Karpas-422 (cell line): Measurements from ENCODE around the gene USP48. TPM values are rescaled to one million over a fixed set of nuclear protein-coding genes. Genes with fewer than 3 reads are reported as not detected.

Experiments used
- DNase-seq: peaks from one replicate; pipeline ENCODE4 v3.0.0-alpha.2; 2015
- H2AFZ ChIP-seq: fragments of 200-600 bp; sonication (generic); 2 replicates; pipeline ENCODE4 v1.6.1; 2014; ENCODE audit warnings: antibody characterized with exemption, low read length, mixed read lengths
- H3K27ac ChIP-seq: fragments of 200-600 bp; sonication (generic); 2 replicates; pipeline ENCODE4 v1.5.1; 2014; ENCODE audit warnings: mild to moderate bottlenecking, low read length, moderate library complexity
- H3K27me3 ChIP-seq: fragments of 200-600 bp; sonication (generic); 2 replicates; pipeline ENCODE4 v1.6.1; 2014; ENCODE audit warnings: low read length, mixed read lengths
- H3K36me3 ChIP-seq: fragments of 200-600 bp; sonication (generic); 2 replicates; pipeline ENCODE4 v1.6.1; 2014; ENCODE audit warnings: low read length, mixed read lengths; ENCODE audit not compliant: insufficient read depth
- H3K4me1 ChIP-seq: fragments of 200-600 bp; sonication (generic); 2 replicates; pipeline ENCODE4 v1.6.1; 2014; ENCODE audit warnings: mild to moderate bottlenecking, low read length, mixed read lengths
- H3K4me2 ChIP-seq: fragments of 200-600 bp; sonication (generic); 2 replicates; pipeline ENCODE4 v1.6.1; 2014; ENCODE audit warnings: low read length, low read depth, mild to moderate bottlenecking; ENCODE audit not compliant: poor library complexity, severe bottlenecking
- H3K4me3 ChIP-seq: fragments of 200-600 bp; sonication (generic); 2 replicates; pipeline ENCODE4 v1.5.1; 2014; ENCODE audit warnings: mild to moderate bottlenecking, antibody characterized with exemption, low read length, mixed read lengths
- H3K79me2 ChIP-seq: fragments of 200-600 bp; sonication (generic); 2 replicates; pipeline ENCODE4 v1.6.1; 2014; ENCODE audit warnings: mild to moderate bottlenecking, low read length, mixed read lengths
- H3K9ac ChIP-seq: fragments of 200-600 bp; sonication (generic); 2 replicates; pipeline ENCODE4 v1.6.0; 2014; ENCODE audit warnings: low read length
- H3K9me2 ChIP-seq: fragments of 200-600 bp; sonication (generic), shearing (Covaris generic); replicated peaks from 2 replicates; pipeline ENCODE4 v1.6.0; 2014; ENCODE audit warnings: mild to moderate bottlenecking, low read length, moderate library complexity; ENCODE audit not compliant: insufficient read depth
- H3K9me3 ChIP-seq: fragments of 300-700, 200-600 bp; sonication (generic); 2 replicates; pipeline ENCODE4 v1.6.1; 2014; ENCODE audit warnings: low read length, mixed read lengths
- H4K20me1 ChIP-seq: fragments of 200-600 bp; sonication (generic); 2 replicates; pipeline ENCODE4 v1.6.1; 2014; ENCODE audit warnings: mild to moderate bottlenecking, antibody characterized with exemption, low read length, low read depth; ENCODE audit not compliant: insufficient read depth
- total RNA-seq: library from RNA; depleted of rRNA; stranded (reverse); fragments of >200 nt; shearing (Covaris generic); gene quantifications from 2 replicates; pipeline ENCODE4 v1.2.3, GENCODE V29; 2014; ENCODE audit warnings: low replicate concordance

USP48 gene
- total RNA-seq, 1 experiment from 2014 or later, result 35.1 TPM

DNA sequence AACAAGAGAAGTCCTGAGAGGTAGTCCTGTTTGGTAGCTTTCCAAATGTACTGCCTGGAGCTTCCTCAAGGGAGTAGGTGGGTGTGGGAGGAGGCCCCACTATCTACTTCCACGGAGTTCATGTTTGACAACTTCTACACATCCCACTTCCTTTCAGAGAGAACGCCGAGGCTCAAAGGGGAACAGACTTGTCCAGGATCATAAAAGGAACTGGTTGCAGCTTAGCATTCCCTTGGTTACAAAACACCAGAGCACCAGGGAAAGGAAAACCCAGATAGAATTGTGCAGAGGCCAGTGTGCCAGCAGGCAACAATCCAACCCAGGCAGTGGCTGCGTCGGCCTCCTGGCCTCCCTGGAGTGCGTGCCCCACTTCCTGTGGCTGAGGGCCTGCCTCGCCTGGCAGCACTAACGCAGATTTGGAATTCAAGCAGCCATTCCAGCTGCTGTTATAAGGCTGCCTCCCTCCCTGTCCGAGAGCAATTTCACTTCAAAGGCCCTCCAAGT is 109.6 kb downstream of the USP48 start:
- H3K9me2 ChIP-seq, result no peaks in the 10 kb centered on the region
- no peaks in the 10 kb centered on the region for H3K27me3 ChIP-seq
- no peak for DNase-seq
- no peak overlapping the region for H3K4me3 ChIP-seq
- H3K4me2 ChIP-seq, result no peak overlapping the region
- peaks cover 13% of the 10 kb centered on the region; the same call in 1 of the 2 replicates for H4K20me1 ChIP-seq
- no peaks in the 10 kb centered on the region for H3K9me3 ChIP-seq
- H3K4me1 ChIP-seq, result no peaks in the 10 kb centered on the region
- H3K36me3 ChIP-seq, result no peaks in the 10 kb centered on the region
- H3K79me2 ChIP-seq, result no peaks in the 10 kb centered on the region
- H2AFZ ChIP-seq, result no peak overlapping the region
- H3K27ac ChIP-seq, result no peak overlapping the region
- H3K9ac ChIP-seq, result no peak overlapping the region

DNA sequence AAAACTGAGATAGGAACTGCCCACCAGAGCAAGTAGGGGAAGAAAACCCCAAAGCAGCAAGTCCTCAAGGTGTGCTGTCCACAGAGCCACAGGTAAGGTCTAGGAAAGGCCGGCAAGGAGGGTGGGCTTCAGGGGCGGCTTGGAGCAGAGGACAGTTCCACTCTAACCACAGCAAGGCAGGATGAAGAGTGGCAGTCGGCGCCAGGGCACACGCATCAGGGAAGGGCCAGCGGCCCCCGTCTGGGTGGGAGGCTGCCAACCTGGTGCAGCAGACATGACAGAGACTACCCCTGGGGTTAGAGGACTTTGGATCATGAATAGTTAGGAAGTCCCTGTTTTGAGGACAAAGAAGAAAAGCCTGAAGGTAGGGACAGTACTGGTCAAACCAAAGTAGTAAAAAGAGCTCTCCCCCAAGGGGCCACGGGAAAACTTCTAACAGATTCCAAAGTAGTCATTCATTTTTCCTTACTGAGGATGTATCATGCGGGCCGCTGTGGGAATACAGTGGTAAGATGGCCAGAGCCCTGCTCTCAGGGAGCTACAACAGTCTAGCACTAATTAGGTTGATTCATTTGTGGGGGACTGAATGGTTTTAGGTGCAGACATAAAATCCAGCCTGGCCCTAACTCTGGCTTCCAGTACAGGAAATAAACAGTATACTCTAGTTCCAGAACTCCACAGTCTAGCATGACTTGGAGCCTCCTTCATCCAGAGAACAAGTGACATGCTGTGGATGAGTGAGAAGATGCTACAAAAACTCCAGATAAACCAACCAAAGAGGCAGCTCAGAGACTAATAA is 110.3 kb downstream of the USP48 start:
- no peak overlapping the region for H3K27ac ChIP-seq
- no peak for DNase-seq
- H3K9ac ChIP-seq, result no peak overlapping the region
- no peaks in the 10 kb centered on the region for H3K36me3 ChIP-seq
- H3K9me2 ChIP-seq, result no peaks in the 10 kb centered on the region
- H2AFZ ChIP-seq, result no peak overlapping the region
- H3K9me3 ChIP-seq, result no peaks in the 10 kb centered on the region
- H3K4me2 ChIP-seq, result no peak overlapping the region
- H3K4me1 ChIP-seq, result no peaks in the 10 kb centered on the region
- no peak overlapping the region for H3K4me3 ChIP-seq
- no peaks in the 10 kb centered on the region for H3K79me2 ChIP-seq
- no peaks in the 10 kb centered on the region for H3K27me3 ChIP-seq
- H4K20me1 ChIP-seq, result peaks cover 13% of the 10 kb centered on the region; the same call in 1 of the 2 replicates

DNA sequence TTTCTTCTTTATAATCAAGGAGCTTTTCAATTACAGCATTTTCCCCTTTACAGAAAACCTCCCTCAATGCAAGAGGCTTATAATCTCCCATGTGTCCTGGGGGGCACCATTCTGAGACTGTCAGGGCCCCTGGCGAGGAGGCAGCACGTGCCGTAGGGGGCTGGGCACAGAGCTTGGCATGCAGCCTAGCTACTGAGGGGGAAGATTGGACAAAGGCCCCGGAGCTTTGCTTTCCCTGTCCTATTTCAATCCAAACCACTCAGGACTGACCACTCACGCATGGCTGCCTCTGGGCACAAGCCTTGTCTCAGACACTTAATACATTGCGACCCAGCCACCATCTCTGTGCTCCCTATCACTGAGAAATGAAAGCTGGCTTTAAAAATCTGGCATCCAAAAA is 111.0 kb downstream of the USP48 start:
- Histone ChIP-seq H4K20me1 (peaks cover 13% of the 10 kb centered on the region; the same call in 1 of the 2 replicates), H3K27me3 (no peaks in the 10 kb centered on the region), H3K9ac (no peak overlapping the region), H3K4me2 (no peak overlapping the region), H3K4me3 (no peak overlapping the region), H3K9me2 (no peaks in the 10 kb centered on the region), H2AFZ (no peak overlapping the region), H3K4me1 (peaks cover 4% of the 10 kb centered on the region; the same call in 1 of the 2 replicates), H3K79me2 (no peaks in the 10 kb centered on the region), H3K36me3 (no peaks in the 10 kb centered on the region), H3K9me3 (no peaks in the 10 kb centered on the region), H3K27ac (no peak overlapping the region)
- DNase-seq, result no peak

DNA sequence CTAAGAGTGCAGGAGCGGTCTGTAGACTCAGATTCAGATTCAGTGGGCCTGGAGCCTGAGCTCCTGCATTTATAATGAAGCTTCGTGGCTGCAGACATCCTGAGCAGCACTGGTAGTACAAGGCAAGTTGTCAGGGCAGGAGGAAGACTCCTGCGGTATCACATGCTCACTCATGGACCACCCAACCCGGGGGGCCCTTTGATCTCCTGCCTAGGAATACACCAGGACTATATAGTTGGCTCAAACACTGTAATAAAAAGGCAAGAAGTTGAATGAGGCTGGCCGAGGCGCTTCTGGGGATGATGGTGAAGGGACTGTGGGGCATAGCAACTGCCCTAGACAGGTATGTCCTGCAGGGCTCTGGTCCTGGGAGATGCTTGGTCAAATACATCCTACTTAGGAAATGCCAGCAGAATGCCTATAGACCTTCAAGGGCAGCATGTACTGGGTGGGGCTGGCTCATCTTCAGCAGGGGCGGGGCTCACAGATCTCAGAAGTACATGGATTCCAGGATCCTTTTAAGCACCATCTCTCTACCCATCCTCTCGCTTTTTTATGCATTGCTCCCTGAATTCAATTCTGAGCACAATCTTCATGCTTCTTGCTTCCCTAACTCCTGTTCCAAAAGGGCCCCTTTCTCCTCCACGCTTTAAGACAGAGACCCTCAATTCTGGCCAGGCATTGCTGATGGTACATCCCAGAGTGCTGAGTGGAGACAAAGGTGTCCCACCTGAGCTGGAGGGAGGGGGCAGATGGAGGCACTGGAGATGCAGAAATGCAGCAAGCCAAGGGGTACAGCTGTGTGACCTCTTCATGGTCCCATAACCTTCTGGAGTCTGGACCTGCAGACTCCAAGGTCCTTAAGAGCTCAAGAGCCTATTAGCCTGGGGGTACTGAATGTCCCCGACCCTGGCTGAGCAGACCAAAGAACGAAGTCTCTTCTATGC is 111.7 kb downstream of the USP48 start:
- Histone ChIP-seq H3K4me3 (no peak overlapping the region), H3K27ac (no peak overlapping the region), H2AFZ (no peak overlapping the region), H4K20me1 (peaks cover 13% of the 10 kb centered on the region; the same call in 1 of the 2 replicates), H3K9me2 (no peaks in the 10 kb centered on the region), H3K27me3 (no peaks in the 10 kb centered on the region), H3K9ac (no peak overlapping the region), H3K9me3 (no peaks in the 10 kb centered on the region), H3K79me2 (no peaks in the 10 kb centered on the region), H3K4me1 (peaks cover 11% of the 10 kb centered on the region), H3K4me2 (no peak overlapping the region), H3K36me3 (no peaks in the 10 kb centered on the region)
- DNase-seq, result no peak

DNA sequence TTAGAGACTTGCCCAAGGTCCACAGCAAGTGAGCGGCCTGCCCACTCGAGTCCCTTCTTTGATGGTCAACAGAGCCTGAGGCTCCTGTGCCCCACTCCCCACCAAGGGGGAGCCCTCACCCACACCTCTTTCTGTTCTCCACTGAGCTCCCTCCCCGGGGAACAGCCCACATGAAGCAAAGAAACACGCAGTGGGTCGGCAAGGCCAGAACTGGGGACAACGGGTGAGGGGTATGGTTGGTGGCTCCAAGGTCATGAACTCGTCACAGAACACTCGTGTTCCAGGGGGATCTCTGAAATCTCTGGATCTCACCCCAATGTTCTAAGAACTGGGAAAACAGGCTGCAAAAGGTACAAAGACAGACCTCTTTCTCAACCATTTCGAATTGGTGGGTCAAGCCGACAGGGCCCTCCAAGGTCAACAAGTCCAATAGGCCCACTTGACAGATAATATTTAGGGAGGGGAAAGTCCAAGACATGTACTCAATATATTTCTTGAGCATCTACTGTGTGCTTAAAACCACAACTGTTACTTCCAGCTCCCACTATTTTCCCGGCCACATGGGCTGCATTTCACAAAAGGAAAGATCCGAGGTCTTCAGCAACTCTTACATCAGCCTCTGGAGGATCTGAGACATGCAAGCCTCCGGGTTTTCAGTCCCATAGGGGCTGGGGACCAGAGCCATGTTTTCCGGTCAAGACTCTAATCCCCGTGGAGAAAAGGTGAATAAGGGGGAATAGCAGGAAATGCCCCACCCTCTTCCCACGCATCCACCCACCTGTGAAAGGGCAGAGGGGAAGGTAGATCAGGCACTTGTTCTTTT is 112.7 kb downstream of the USP48 start:
- Histone ChIP-seq H3K4me3 (no peak overlapping the region), H3K9me3 (no peaks in the 10 kb centered on the region), H3K79me2 (no peaks in the 10 kb centered on the region), H4K20me1 (peaks cover 13% of the 10 kb centered on the region; the same call in 1 of the 2 replicates), H2AFZ (no peak overlapping the region), H3K4me2 (no peak overlapping the region), H3K27ac (no peak overlapping the region), H3K27me3 (no peaks in the 10 kb centered on the region), H3K9me2 (no peaks in the 10 kb centered on the region), H3K36me3 (no peaks in the 10 kb centered on the region), H3K9ac (no peak overlapping the region), H3K4me1 (peaks cover 16% of the 10 kb centered on the region)
- DNase-seq, result no peak

DNA sequence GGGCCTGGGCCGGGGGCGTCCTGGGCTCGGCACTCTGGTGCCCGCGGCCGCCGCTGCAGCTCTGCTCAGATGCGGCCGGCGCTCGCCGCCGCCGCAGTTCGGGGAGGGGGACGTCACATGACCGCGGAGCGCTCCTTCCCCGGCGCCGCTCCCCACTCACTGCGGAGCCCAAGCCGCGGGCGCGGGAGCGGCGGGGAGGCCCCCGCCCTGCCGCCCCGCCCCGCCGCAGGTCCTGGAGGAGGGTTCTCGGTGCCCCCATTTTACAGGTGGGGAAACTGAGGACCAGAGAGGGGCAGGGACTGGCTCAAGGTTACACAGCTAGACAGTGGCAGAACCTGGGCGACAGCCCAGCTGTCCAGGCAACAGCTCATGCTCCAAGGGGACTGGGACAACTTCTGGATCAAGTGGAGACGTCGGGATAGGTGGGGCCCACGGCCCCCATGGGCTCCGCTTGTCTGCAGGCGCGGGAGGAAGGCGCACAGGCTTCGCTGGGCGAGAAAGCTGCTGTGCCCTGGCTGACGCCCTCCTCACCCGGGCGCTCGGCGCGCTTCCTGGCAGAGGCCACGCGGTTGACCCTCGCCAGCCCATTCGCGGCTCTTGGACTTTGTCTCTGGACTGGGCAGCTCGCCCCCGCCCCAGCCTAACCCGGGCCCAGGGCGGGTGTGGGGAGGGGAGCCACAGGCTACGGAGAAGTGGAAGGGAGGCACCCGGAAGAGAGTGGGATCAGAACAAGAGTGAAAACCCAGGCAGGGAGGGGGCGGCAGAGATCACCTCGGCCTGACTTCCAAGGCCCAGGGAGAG is 113.5 kb downstream of the USP48 start, which contains the start of gene RAP1GAP:
TSS of gene RAP1GAP (minus strand) at position 100 of the 801 bp plus-strand sequence. CDS start 49,325 bp downstream, outside the sequence.
- Histone ChIP-seq H3K4me3 (no peak within 1 kb of the TSS), H3K4me2 (no peak within 1 kb of the TSS)

DNA sequence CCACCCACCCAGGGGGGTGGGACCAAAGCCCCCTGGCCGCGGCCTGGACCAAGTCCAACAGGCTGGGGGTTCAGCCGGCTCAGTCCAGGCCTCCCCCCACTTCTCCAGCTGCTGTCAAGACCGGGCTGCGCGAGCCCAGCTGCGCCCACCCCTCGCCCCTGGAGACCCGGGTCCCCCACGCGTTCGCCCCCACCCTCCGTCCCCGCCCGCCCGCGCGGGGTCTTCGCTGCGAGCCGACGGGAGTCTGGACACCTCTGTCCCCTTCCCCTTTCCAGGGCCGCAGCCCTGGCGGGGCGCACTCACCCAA is 114.0 kb downstream of the USP48 start:
- H3K4me2 ChIP-seq, result no peak overlapping the region
- H3K4me3 ChIP-seq, result no peak overlapping the region
- no peaks in the 10 kb centered on the region for H3K27me3 ChIP-seq
- H4K20me1 ChIP-seq, result peaks cover 13% of the 10 kb centered on the region; the same call in 1 of the 2 replicates
- no peaks in the 10 kb centered on the region for H3K9me3 ChIP-seq
- H3K9me2 ChIP-seq, result no peaks in the 10 kb centered on the region
- no peaks in the 10 kb centered on the region for H3K79me2 ChIP-seq
- H2AFZ ChIP-seq, result no peak overlapping the region
- no peaks in the 10 kb centered on the region for H3K36me3 ChIP-seq
- DNase-seq, result no peak
- peaks cover 19% of the 10 kb centered on the region for H3K4me1 ChIP-seq
- no peak overlapping the region for H3K27ac ChIP-seq
- no peak overlapping the region for H3K9ac ChIP-seq

More for the DNA sequence above, 113.5 kb downstream of the USP48 start, which contains the start of gene RAP1GAP:
- H3K4me1 ChIP-seq, result peaks cover 16% of the 10 kb centered on the region
- no peaks in the 10 kb centered on the region for H3K27me3 ChIP-seq
- no peak for DNase-seq
- no peaks in the 10 kb centered on the region for H3K36me3 ChIP-seq
- H3K9me2 ChIP-seq, result no peaks in the 10 kb centered on the region
- no peak within 1 kb of the TSS for H2AFZ ChIP-seq
- no peak within 1 kb of the TSS for H3K27ac ChIP-seq
- peaks cover 13% of the 10 kb centered on the region; the same call in 1 of the 2 replicates for H4K20me1 ChIP-seq
- H3K9me3 ChIP-seq, result no peaks in the 10 kb centered on the region
- no peaks in the 10 kb centered on the region for H3K79me2 ChIP-seq
- H3K9ac ChIP-seq, result no peak within 1 kb of the TSS
